ENCODE measurements around the gene ATF3.

ATF3 gene

GRCh38 chr1:212609701-212610574 lies 1.4 kb downstream of the ATF3 start:
- DNase-seq = no peak

GRCh38 chr1:212610575-212610967 lies 2.0 kb downstream of the ATF3 start:
- no peak for DNase-seq

DNA sequence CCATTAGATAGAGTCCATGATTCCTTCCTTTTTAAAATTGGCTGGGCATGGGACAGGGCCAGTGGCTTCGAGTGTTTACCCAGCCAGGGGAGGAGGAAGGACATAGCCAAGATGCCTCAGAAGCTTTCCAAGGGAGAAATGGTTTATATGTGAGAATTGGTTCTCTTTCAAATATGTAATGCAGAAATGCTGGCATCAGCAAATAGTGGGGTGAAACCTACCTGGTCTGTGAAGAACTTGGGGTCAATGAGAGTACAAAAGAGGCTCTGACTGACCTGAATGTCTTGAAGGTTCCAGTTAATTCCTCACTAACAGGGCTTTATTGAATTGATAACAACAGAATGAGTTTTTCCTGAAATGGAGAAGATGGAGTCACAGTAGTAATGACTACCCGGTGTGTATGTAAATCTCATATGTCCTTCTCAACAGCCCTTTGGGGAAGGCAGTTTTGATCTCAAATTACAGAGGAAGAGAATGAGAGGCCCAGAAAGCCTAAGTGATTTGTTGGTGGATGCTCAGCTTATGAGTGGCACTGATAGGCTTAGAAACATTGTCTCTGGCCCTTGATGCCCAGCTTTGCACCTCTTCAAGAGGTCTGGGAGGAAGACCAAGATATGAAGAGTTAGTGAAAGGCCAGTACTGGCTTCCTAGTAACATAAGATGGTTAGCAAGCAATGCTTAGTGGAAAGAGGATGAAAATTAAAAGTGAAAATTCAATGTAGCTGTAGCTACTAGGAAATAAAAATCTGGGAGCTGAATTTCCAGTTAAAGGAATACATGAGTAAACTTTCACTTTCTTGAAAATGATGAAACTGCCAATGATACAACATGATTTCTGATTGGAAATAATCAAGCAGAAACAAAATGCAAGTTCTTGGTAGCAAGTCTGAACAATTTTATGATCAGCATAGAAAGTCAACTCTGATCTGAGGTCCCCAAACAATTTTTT lies 2.7 kb downstream of the ATF3 start:
- DNase-seq = no peak

- no peak for DNase-seq
These were observed 3.7 kb downstream of the ATF3 start for GRCh38 chr1:212612041-212612961.

GRCh38 chr1:212613440-212614335 lies 5.1 kb downstream of the ATF3 start:
- DNase-seq = no peak

GRCh38 chr1:212614453-212615200 lies 6.1 kb downstream of the ATF3 start:
- DNase-seq = no peak

DNA sequence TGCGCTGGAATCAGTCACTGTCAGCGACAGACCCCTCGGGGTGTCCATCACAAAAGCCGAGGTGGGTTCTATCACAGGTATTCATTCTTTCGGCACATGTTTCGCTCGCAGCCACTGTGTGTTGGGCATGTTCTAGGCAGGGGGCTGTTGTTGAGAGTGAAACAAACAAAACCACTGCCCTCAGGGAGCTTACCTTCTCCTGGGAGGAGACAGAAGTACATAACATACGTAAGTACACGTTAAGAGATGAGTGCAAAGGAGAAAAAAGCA lies 6.6 kb downstream of the ATF3 start:
- DNase-seq = no peak

DNA sequence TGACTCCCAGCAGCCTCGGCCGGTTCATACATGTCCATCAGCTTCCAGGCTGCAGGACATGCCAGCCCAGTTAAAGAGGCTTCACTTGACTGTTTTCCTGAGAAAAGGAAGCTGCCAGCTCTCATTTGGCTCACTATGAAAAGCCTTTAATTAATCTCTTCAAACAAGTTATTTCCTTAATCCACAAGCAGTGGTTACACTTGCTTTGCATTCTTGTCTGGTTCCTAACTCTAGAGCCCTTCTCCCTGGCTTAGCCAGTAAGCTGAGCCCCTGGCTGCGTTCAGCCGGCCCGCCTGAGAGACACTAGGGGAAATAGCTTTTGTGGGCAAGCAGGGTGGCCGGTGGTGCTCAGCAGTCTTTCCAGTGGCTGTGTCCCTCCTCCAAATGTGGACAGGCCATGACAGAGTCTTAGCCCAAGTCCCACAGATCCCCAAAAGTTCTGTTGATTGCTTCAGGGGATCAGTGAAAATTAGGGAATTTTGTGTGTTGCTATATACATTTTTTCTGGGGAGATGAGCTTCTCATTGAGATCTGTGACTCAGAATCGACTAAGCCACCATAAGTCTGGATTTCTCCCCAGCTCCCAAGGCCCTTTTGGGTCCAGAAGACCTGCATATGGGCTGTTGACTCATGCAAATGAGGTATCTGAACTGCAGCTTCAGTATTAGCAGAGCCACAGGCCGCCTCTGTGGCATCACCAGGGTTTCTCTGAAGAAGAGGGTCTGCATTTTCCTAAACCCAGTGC lies 10.1 kb downstream of the ATF3 start:
- DNase-seq = no peak

DNA sequence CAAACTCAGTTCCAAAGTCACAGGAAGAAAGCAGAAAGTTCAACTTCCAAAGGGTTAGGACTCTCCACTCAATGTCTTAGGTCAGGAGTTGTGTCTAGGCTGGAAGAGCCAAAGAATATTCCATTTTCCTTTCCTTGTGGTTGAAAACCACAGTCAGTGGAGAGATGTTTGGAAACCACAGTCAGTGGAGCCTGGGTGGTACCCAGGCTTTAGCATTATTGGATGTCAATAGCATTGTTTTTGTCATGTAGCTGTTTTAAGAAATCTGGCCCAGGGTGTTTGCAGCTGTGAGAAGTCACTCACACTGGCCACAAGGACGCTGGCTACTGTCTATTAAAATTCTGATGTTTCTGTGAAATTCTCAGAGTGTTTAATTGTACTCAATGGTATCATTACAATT lies 11.7 kb downstream of the ATF3 start:
- DNase-seq = no peak

DNA sequence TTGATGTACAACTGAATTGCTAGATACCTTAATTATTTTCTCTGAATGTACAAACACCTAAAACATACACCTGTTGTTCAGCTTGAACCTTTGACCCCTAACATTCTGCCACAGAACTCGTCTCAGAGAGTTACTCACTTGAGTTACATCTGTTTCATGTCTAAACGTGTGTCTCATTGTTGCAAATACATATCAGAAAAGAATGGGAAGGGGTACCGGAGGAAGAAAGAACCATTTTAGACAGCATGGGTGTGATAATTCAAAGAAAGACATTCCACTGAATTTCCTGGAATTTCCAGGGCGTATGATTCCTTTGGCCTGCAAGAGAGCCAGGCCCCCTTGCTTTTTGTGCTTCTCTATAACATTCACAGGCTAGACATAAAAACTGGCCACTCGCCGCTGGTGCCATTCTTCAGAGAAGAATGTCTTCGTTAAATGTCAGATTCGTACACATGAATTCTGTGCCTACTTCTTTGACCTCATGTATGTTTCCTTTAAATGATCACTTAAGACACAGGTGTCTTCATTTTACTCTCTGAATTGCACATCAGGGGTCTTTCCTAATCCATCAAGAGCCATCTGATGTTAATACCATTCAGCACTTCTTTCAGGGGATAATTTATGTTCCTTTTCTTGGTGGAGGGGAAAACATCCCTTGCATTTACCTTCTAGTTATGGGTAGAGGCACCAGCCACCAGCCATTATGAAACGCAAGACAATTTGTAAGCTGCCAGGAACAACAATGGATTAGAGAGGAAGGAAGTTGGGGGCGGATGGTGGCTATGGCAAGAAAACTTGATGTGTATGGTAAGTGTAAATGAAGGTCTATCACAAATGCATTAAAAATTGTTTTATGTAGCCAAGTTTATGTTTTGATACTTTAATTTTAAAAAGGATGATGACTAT lies 12.7 kb downstream of the ATF3 start:
- DNase-seq = no peak

DNA sequence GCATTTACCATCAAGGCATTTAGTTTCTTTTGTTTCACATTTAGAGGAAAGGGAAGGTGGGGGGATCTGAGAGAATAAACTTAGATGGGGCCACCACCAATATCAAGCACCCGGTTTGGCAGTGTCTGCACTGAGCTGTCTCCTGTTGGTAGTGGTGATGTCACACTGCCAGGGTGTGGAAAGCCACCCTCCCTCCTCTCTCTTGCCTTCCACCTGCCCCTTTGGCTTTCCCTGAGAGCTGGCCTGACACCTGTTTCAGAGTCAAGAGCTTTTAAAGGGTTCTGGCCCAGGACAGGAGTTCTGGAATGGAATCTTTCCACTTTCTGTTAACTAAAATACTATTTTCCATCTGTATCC lies 13.4 kb downstream of the ATF3 start:
- no peak for DNase-seq

- DNase-seq = no peak
These were observed 13.9 kb downstream of the ATF3 start for GRCh38 chr1:212622467-212622866.

- no peak for DNase-seq
These were observed 14.3 kb downstream of the ATF3 start for GRCh38 chr1:212622906-212623305.

- DNase-seq = no peak
These were observed 15.0 kb downstream of the ATF3 start for GRCh38 chr1:212623603-212624002.

- DNase-seq = no peak
These were observed 16.5 kb downstream of the ATF3 start for GRCh38 chr1:212624976-212625501.

- DNase-seq = no peak
These were observed 17.4 kb downstream of the ATF3 start for GRCh38 chr1:212625781-212626450.

DNA sequence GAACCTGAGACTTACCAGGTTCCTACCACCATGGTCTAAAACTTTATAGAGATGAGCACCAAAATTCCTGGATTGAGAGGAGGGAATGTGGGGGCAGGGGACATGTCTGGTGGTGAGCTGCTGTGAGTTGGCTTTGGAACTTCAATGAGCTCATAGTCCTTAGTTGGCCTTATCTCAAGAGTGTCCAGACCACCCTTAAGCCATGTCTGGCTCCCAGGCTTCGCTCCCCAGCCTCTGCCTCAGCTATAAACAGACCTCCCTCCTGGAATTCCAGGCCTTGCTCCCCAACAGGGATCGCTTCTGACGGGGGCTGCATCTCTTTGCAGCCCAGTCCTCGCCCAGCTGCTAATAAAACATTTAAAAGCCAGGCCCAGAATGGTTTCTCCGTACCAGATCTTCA lies 19.5 kb downstream of the ATF3 start:
- no peak for DNase-seq

- no peak for DNase-seq
These were observed 20.4 kb downstream of the ATF3 start for GRCh38 chr1:212628813-212629415.

Measured in DMS153 (cell line).